Thyroid gland (tissue), 4 donors: ENCODE results near the gene SAMD14. TPM values are rescaled to one million over a fixed set of nuclear protein-coding genes. Genes with fewer than 3 reads are reported as not detected.

ENCODE experiments used
- DNase-seq, 2 donors: peaks; one replicate each; pipeline ENCODE4 v3.0.0-alpha.2; 2019
- H3K27ac ChIP-seq, 3 donors: fragments of 200-600 bp; sonication (generic); 1 replicate in 2 of 3; 2 replicates in 1 of 3; pipeline ENCODE4 v1.5.1; 2016 to 2019; ENCODE audit warnings: mild to moderate bottlenecking in 1 of 3, moderate library complexity in 1 of 3
- H3K27me3 ChIP-seq: fragments of 200-600 bp; sonication (generic); one replicate; pipeline ENCODE4 v1.5.1; 2019
- H3K36me3 ChIP-seq, 2 donors: fragments of 200-600 bp; sonication (generic); one replicate each; pipeline ENCODE4 v1.5.1; 2016 to 2019
- H3K4me1 ChIP-seq, 2 donors: fragments of 200-600 bp; sonication (generic); one replicate each; pipeline ENCODE4 v1.5.1; 2017 to 2019
- H3K4me3 ChIP-seq, 3 donors: fragments of 200-600 bp; sonication (generic); replicated peaks in 1 of 3; 1 replicate in 2 of 3; 2 replicates in 1 of 3; pipeline ENCODE4 v1.5.1; 2016; ENCODE audit warnings: mild to moderate bottlenecking in 1 of 3
- H3K9me3 ChIP-seq: fragments of 200-600 bp; sonication (generic); one replicate; pipeline ENCODE4 v1.5.1; 2017
- CTCF ChIP-seq, 6 experiments: fragments of 200-600 bp in 3 of 6; fragments of 450-650 bp in 3 of 6; sonication (generic) in 3 of 6; IDR thresholded peaks; one replicate each; pipeline ENCODE4 v1.5.1; 2016 to 2019; ENCODE audit warnings: antibody characterized with exemption in 6 of 6, mild to moderate bottlenecking in 2 of 6, inconsistent platforms in 1 of 6, moderate library complexity in 1 of 6
- POLR2A ChIP-seq, 2 donors: fragments of 450-650 bp; IDR thresholded peaks; one replicate each; pipeline ENCODE4 v1.6.1; 2017; ENCODE audit warnings: antibody characterized with exemption in 2 of 2, mild to moderate bottlenecking in 2 of 2, moderate library complexity in 1 of 2
- WGBS, 2 donors: methylation state at CpG; one replicate each; pipeline ENCODE4 v1.1.5; 2017; 5-methylcytosine and 5-hydroxymethylcytosine counted together
- intact Hi-C: fragments of 100-400 bp; cut with DNase I; formaldehyde crosslinking; loops from one replicate; pipeline ENCODE4 v1.15.1; 2023
- total RNA-seq, 4 donors: library from RNA; depleted of rRNA; stranded (reverse); fragments of >200 nt; gene quantifications; one replicate each; pipeline ENCODE4 v1.2.3, GENCODE V29; 2016

Gene SAMD14
- total RNA-seq, 4 donors from 2014 or later: 0.24 to 0.81 (median 0.58) TPM

- TF ChIP-seq CTCF (IDR thresholded peaks at IDR 0.05) (no peak), POLR2A (IDR thresholded peaks at IDR 0.05) (no peak)
- intact Hi-C loops: no loop called here
- H3K27me3 ChIP-seq: no peaks in the 10 kb centered on the region
- no peaks in the 10 kb centered on the region for H3K9me3 ChIP-seq
- 81 to 98% methylated on average over 3 of the region's 3 CpGs for WGBS, 2 donors
- H3K4me3 ChIP-seq: no peak overlapping the region
- no peak for DNase-seq
- H3K36me3 ChIP-seq: no peaks in the 10 kb centered on the region
- no peak overlapping the region for H3K27ac ChIP-seq
- peaks cover 0 to 8% of the 10 kb centered on the region in 2 donors for H3K4me1 ChIP-seq
Measured at GRCh38 chr17:50122945-50123344, 7.0 kb downstream of the SAMD14 start.

- TF ChIP-seq CTCF (IDR thresholded peaks at IDR 0.05) (no peak), POLR2A (IDR thresholded peaks at IDR 0.05) (no peak)
- intact Hi-C loops: no loop called here
- H3K4me1 ChIP-seq: peaks cover 7 to 18% of the 10 kb centered on the region in 2 donors
- H3K4me3 ChIP-seq: no peak overlapping the region
- H3K27me3 ChIP-seq: no peaks in the 10 kb centered on the region
- no peak for DNase-seq
- no peaks in the 10 kb centered on the region for H3K36me3 ChIP-seq
- WGBS, 2 donors: 90 to 93% methylated on average over 7 of the region's 7 CpGs
- H3K27ac ChIP-seq: no peak overlapping the region
- H3K9me3 ChIP-seq: no peaks in the 10 kb centered on the region
Measured at GRCh38 chr17:50120475-50121253, 9.3 kb downstream of the SAMD14 start.

DNA sequence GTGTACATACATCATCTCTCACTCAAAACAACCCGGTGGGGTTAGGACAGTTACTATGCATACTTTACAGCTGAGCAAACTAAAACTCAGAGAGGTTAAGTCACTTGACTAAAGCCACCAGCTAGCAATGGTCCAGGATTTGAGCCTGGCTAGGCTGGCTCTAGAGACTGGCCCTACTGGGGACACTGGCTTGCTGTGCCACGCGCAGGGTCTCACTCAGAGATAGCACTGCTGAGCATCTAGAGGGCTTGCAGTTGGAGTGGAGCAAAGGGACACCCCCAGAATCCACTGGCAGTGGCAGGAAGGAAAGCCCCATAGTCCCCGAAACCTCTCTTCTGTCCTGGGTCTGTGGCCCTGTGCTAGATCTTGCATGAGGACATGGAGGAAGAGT is 11.1 kb downstream of the SAMD14 start:
- Histone ChIP-seq H3K4me3 (no peak overlapping the region), H3K9me3 (no peaks in the 10 kb centered on the region), H3K27ac (no peak overlapping the region), H3K27me3 (no peaks in the 10 kb centered on the region), H3K4me1 (peaks cover 7 to 14% of the 10 kb centered on the region in 2 donors), H3K36me3 (no peaks in the 10 kb centered on the region)
- WGBS, 2 donors: 76 to 86% methylated on average over 3 to 4 of the region's 4 CpGs
- TF ChIP-seq CTCF (IDR thresholded peaks at IDR 0.05) (no peak), POLR2A (IDR thresholded peaks at IDR 0.05) (no peak)
- intact Hi-C loops: loop anchor here (10.0 kb wide), 1 partner anchor 176 kb away; no protein-coding TSS in a partner anchor
- no peak for DNase-seq

DNA sequence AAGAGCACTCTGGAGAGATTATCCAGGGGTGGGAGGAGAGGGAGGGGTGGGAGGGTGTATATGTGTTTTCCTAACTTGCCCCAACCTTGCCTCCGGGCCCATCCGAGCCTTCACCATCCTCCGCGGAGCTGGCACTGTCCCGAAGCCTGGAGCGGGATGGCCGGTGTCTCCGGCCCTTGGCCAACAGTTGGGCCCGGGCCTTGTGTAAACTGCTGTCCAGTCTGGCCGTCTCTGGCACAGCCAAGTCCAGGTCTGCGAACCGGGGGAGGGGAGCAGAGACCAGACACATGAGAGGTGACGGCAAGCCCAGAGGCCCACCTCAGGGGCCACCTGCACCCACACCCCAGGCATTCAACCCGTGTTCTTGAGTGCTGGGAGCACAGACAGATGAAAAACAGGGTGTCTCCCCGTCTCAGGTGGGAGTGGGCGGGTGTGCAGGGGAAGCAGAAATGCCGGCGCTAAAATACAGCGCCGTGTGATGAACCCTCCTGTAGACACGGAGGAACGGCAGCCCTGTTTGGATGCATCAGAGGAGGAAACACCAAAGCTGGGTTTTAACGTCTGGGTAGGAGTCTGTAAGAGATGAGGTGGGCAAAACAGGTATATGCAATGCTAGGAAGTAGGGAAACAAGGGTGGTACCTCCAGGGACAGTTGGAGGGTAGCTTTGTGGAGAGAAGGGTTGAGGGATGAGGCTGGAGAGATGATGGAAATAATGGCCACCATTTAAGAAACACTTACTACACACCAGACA is 11.7 kb downstream of the SAMD14 start:
- no peak for TF ChIP-seq POLR2A (IDR thresholded peaks at IDR 0.05)
- TF ChIP-seq CTCF (IDR thresholded peaks at IDR 0.05): no peak
- Histone ChIP-seq H3K9me3 (no peaks in the 10 kb centered on the region), H3K36me3 (no peaks in the 10 kb centered on the region), H3K4me1 (peaks cover 7 to 10% of the 10 kb centered on the region in 2 donors), H3K27me3 (no peaks in the 10 kb centered on the region), H3K27ac (no peak overlapping the region), H3K4me3 (no peak overlapping the region)
- no peak for DNase-seq
- intact Hi-C loops: loop anchor here (10.0 kb wide), 1 partner anchor 177 kb away; no protein-coding TSS in a partner anchor
- 72 to 87% methylated on average over 18 to 22 of the region's 23 CpGs for WGBS, 2 donors
